H9 (cell line): ENCODE data around the gene TSG101. TPM values are rescaled to one million over a fixed set of nuclear protein-coding genes. Genes with fewer than 3 reads are reported as not detected.

Experiments used
- DNase-seq: peaks from one replicate; pipeline ENCODE4 v3.0.0-alpha.2; 2017
- H2AFZ ChIP-seq: one replicate; pipeline ENCODE4 v1.6.1; 2013; ENCODE audit warnings: mild to moderate bottlenecking, low read length, control low read depth, moderate library complexity
- H2AK5ac ChIP-seq: 2 replicates; pipeline ENCODE4 v1.6.1; 2013; ENCODE audit warnings: low read length, control low read depth, mixed read lengths; ENCODE audit not compliant: insufficient read length
- H2BK120ac ChIP-seq: one replicate; pipeline ENCODE4 v1.6.1; 2013; ENCODE audit warnings: low read depth, mild to moderate bottlenecking, low read length, control low read depth, inconsistent platforms; ENCODE audit not compliant: poor library complexity, severe bottlenecking
- H2BK12ac ChIP-seq: 2 replicates; pipeline ENCODE4 v1.6.1; 2013; ENCODE audit warnings: low read length, control low read depth, mixed read lengths, low read depth; ENCODE audit not compliant: insufficient read length
- H2BK15ac ChIP-seq: 2 replicates; pipeline ENCODE4 v1.6.1; 2013; ENCODE audit warnings: low read depth, low read length, control low read depth
- H2BK20ac ChIP-seq: one replicate; pipeline ENCODE4 v1.6.1; 2013; ENCODE audit warnings: low read depth, mild to moderate bottlenecking, low read length, control low read depth, inconsistent platforms; ENCODE audit not compliant: poor library complexity, severe bottlenecking
- H2BK5ac ChIP-seq: 2 replicates; pipeline ENCODE4 v1.6.1; 2013; ENCODE audit warnings: low read length, control low read depth, mixed read lengths; ENCODE audit not compliant: insufficient read length
- H3K14ac ChIP-seq: 2 replicates; pipeline ENCODE4 v1.6.1; 2013; ENCODE audit warnings: low read length, control low read depth; ENCODE audit not compliant: insufficient read depth
- H3K18ac ChIP-seq: 2 replicates; pipeline ENCODE4 v1.6.1; 2013; ENCODE audit warnings: low read depth, mild to moderate bottlenecking, mixed read lengths, low read length, control low read depth; ENCODE audit not compliant: insufficient read length
- H3K23ac ChIP-seq: 2 replicates; pipeline ENCODE4 v1.6.1; 2013; ENCODE audit warnings: low read length, control low read depth, mixed read lengths, low read depth; ENCODE audit not compliant: insufficient read length
- H3K23me2 ChIP-seq: 2 replicates; pipeline ENCODE4 v1.6.1; 2013; ENCODE audit warnings: low read depth, mild to moderate bottlenecking, mixed read lengths, low read length, control low read depth; ENCODE audit not compliant: insufficient read length, poor library complexity, severe bottlenecking
- H3K27ac ChIP-seq: 2 replicates; pipeline ENCODE4 v1.5.1; 2013; ENCODE audit warnings: low read length, control low read depth, mixed read lengths, low read depth; ENCODE audit not compliant: insufficient read length
- H3K27me3 ChIP-seq: 2 replicates; pipeline ENCODE4 v1.6.1; 2013; ENCODE audit warnings: low read length, control low read depth, inconsistent platforms; ENCODE audit not compliant: insufficient read depth
- H3K4ac ChIP-seq: 2 replicates; pipeline ENCODE4 v1.6.1; 2013; ENCODE audit warnings: low read depth, mild to moderate bottlenecking, control low read depth, inconsistent platforms, low read length, moderate library complexity
- H3K4me1 ChIP-seq: 2 replicates; pipeline ENCODE4 v1.6.1; 2013; ENCODE audit warnings: low read length, control low read depth, inconsistent platforms; ENCODE audit not compliant: insufficient read depth
- H3K4me2 ChIP-seq: 2 replicates; pipeline ENCODE4 v1.6.1; 2013; ENCODE audit warnings: low read length, control low read depth, mixed read lengths; ENCODE audit not compliant: insufficient read length, insufficient read depth
- H3K56ac ChIP-seq: 2 replicates; pipeline ENCODE4 v1.6.1; 2013; ENCODE audit warnings: low read depth, mild to moderate bottlenecking, mixed read lengths, low read length, control low read depth; ENCODE audit not compliant: insufficient read length
- H3K79me1 ChIP-seq: 2 replicates; pipeline ENCODE4 v1.6.1; 2013; ENCODE audit warnings: low read depth, mild to moderate bottlenecking, moderate library complexity, low read length, control low read depth, inconsistent platforms; ENCODE audit not compliant: insufficient read depth, poor library complexity, severe bottlenecking
- H3K79me2 ChIP-seq: 2 replicates; pipeline ENCODE4 v1.6.1; 2013; ENCODE audit warnings: low read length, control low read depth, inconsistent platforms; ENCODE audit not compliant: insufficient read depth
- H3K9ac ChIP-seq: 2 replicates; pipeline ENCODE4 v1.6.1; 2013; ENCODE audit warnings: low read length, control low read depth, mixed read lengths; ENCODE audit not compliant: insufficient read length; ENCODE audit errors: extremely low read depth
- H3K9me3 ChIP-seq: one replicate; pipeline ENCODE4 v1.6.1; 2013; ENCODE audit warnings: low read depth, low read length, inconsistent platforms; ENCODE audit not compliant: control insufficient read depth
- H3T11ph ChIP-seq: one replicate; pipeline ENCODE4 v1.6.1; 2013; ENCODE audit warnings: mild to moderate bottlenecking, low read length, control low read depth, inconsistent platforms
- H4K20me1 ChIP-seq: one replicate; pipeline ENCODE4 v1.6.1; 2013; ENCODE audit not compliant: control insufficient read depth, insufficient read length, insufficient read depth
- H4K5ac ChIP-seq: 2 replicates; pipeline ENCODE4 v1.6.1; 2013; ENCODE audit warnings: low read depth, mild to moderate bottlenecking, mixed read lengths, low read length, control low read depth; ENCODE audit not compliant: insufficient read length
- H4K8ac ChIP-seq: replicated peaks from 2 replicates; pipeline ENCODE4 v1.6.1; 2013; ENCODE audit warnings: low read length, control low read depth, mixed read lengths, low read depth; ENCODE audit not compliant: insufficient read length
- H4K91ac ChIP-seq: 2 replicates; pipeline ENCODE4 v1.6.1; 2013; ENCODE audit warnings: low read depth, mild to moderate bottlenecking, moderate library complexity, mixed read lengths, low read length, control low read depth; ENCODE audit not compliant: insufficient read length
- H3K27ac Mint-ChIP-seq, 3 experiments: 2 replicates in 2 of 3; 3 replicates in 1 of 3; pipeline ENCODE4 v1.8.0; 2020 to 2021; ENCODE audit warnings: mixed read lengths in 3 of 3, mild to moderate bottlenecking in 1 of 3, moderate library complexity in 1 of 3
- H3K27me3 Mint-ChIP-seq: 2 replicates; pipeline ENCODE4 v1.8.0; 2021; ENCODE audit warnings: low read depth, mild to moderate bottlenecking, moderate library complexity, mixed read lengths
- H3K36me3 Mint-ChIP-seq, 3 experiments: 2 replicates in 2 of 3; 3 replicates in 1 of 3; pipeline ENCODE4 v1.8.0; 2020 to 2021; ENCODE audit warnings: low read depth in 3 of 3, mixed read lengths in 3 of 3; ENCODE audit not compliant: insufficient read depth in 1 of 3
- H3K4me1 Mint-ChIP-seq, 2 experiments: 2 replicates each; pipeline ENCODE4 v1.8.0; 2020; ENCODE audit warnings: mixed read lengths in 2 of 2
- H3K4me3 Mint-ChIP-seq, 2 experiments: 2 replicates in 1 of 2; 3 replicates in 1 of 2; pipeline ENCODE4 v1.8.0; 2020 to 2021; ENCODE audit warnings: mild to moderate bottlenecking in 2 of 2, mixed read lengths in 2 of 2, moderate library complexity in 1 of 2
- H3K9me3 Mint-ChIP-seq, 2 experiments: 2 replicates in 1 of 2; 3 replicates in 1 of 2; pipeline ENCODE4 v1.8.0; 2020; ENCODE audit warnings: mild to moderate bottlenecking in 2 of 2, mixed read lengths in 2 of 2, moderate library complexity in 1 of 2
- CTCF ChIP-seq: fragments of 200-600 bp; sonication (generic); conservative IDR thresholded peaks from 3 replicates; pipeline ENCODE4 v1.8.0; 2021; ENCODE audit warnings: antibody characterized with exemption, mild to moderate bottlenecking
- WGBS: extraction: QIAGEN DNeasy Blood & Tissue Kit; methylation state at CpG from one replicate; pipeline ENCODE4 v1.1.7; 2013; ENCODE audit warnings: missing lambda C conversion rate, low lambda C conversion rate, mixed read lengths; ENCODE audit not compliant: insufficient read length; ENCODE audit errors: extremely low coverage; 5-methylcytosine and 5-hydroxymethylcytosine counted together
- total RNA-seq: library from RNA; stranded (reverse); gene quantifications from 2 replicates; pipeline ENCODE4 v1.2.1, GENCODE V29; 2021

The TSG101 gene
- total RNA-seq, 1 experiment from 2014 or later: 50.3 TPM

DNA sequence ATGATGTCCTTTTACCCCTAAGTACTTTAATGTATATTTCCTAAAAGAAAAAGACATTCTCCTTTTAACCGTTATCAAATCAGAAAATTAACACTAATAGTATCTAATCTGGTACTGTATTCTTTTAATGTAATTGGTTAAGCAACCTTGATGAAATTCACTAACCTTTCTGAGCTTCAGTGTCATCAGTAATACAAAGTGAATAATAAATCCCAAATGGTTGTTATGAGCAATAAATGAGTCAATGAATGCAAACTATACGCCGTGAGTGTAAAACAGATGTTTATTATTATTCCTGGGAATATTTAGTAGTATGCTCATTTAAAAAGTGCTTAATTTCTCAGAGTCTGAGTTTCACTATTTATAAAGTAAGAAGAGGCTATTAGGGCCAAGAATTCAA is 40.3 kb upstream of the TSG101 start:
- Histone ChIP-seq H2AFZ (no peak overlapping the region), H3K79me1 (no peaks in the 10 kb centered on the region), H3K27ac (no peak overlapping the region), H2BK15ac (no peak overlapping the region), H3K4me2 (no peak overlapping the region), H3T11ph (no peak overlapping the region), H3K23ac (no peak overlapping the region), H2AK5ac (no peak overlapping the region), H4K20me1 (no peaks in the 10 kb centered on the region), H3K4me1 (no peaks in the 10 kb centered on the region), H3K79me2 (no peaks in the 10 kb centered on the region), H2BK5ac (no peak overlapping the region), H4K5ac (no peak overlapping the region), H2BK20ac (no peak overlapping the region), H4K8ac (no peak overlapping the region), H3K9me3 (no peaks in the 10 kb centered on the region), H3K14ac (no peak overlapping the region), H4K91ac (no peak overlapping the region), H3K56ac (no peak overlapping the region), H2BK12ac (no peak overlapping the region), H2BK120ac (no peak overlapping the region), H3K9ac (no peak overlapping the region), H3K4ac (no peak overlapping the region), H3K23me2 (no peaks in the 10 kb centered on the region), H3K18ac (no peak overlapping the region), H3K27me3 (no peaks in the 10 kb centered on the region)
- no peak for DNase-seq
- no peak for TF ChIP-seq CTCF
- WGBS: no CpG with 5 or more reads among the region's 3 CpGs
- Mint-ChIP-seq H3K27ac (peak overlapping the region in 1 of 3 experiments; percentile 15; a peak in 1 of 7 replicates), H3K4me1 (peaks cover 6 to 7% of the 10 kb centered on the region in 2 experiments; a peak in 2 of 4 replicates), H3K36me3 (peaks cover 0 to 4% (median 4%) of the 10 kb centered on the region in 3 experiments; a peak in 5 of 7 replicates), H3K9me3 (no peaks in the 10 kb centered on the region), H3K4me3 (no peak overlapping the region), H3K27me3 (no peaks in the 10 kb centered on the region)
